PC-3 (cell line): ENCODE data around the gene ARL6IP4. TPM values are rescaled to one million over a fixed set of nuclear protein-coding genes. Genes with fewer than 3 reads are reported as not detected.

ENCODE experiments used
- ATAC-seq: fragments of 200-7000 bp; cut with Tn5 transposase; 2 replicates; pipeline ENCODE4 v1.9.1; 2020; ENCODE audit warnings: mild to moderate bottlenecking, moderate library complexity
- BruUV-seq: library from RNA; stranded (reverse); fragments of 400-500 nt; replicated peaks from 2 replicates; lab custom pipeline; 2021; lab: Mats Ljungman, UMichigan
- CTCF ChIA-PET: fragments of 300-600 bp; sonication (Branson Sonifier 250); formaldehyde crosslinking; loops from one replicate; lab custom pipeline; 2022; ENCODE audit warnings: antibody characterized with exemption; lab: Charles Lee
- POLR2A ChIA-PET: fragments of 300-600 bp; sonication (Branson Sonifier 250); formaldehyde crosslinking; loops from one replicate; lab custom pipeline; 2022; ENCODE audit warnings: antibody characterized with exemption; ENCODE audit not compliant: unreplicated experiment; lab: Charles Lee
- DNase-seq: peaks from one replicate; pipeline ENCODE4 v3.0.0-alpha.2; 2015
- H2AFZ ChIP-seq: fragments of 300-600 bp; sonication (generic); 2 replicates; pipeline ENCODE4 v1.6.0; 2016; ENCODE audit warnings: antibody characterized with exemption, low read length
- H3F3A ChIP-seq: fragments of 300-600 bp; sonication (generic); one replicate; pipeline ENCODE4 v1.6.0; 2017; ENCODE audit warnings: antibody characterized with exemption, low read length, control low read depth, mild to moderate bottlenecking; ENCODE audit not compliant: unreplicated experiment
- H3K27ac ChIP-seq: fragments of 300-600 bp; sonication (generic); 2 replicates; pipeline ENCODE4 v1.5.1; 2016; ENCODE audit warnings: mild to moderate bottlenecking, low read length
- H3K27me3 ChIP-seq: fragments of 300-600 bp; sonication (generic); 2 replicates; pipeline ENCODE4 v1.6.1; 2016; ENCODE audit warnings: low read length, mixed read lengths
- H3K36me3 ChIP-seq: fragments of 300-600 bp; sonication (generic); 2 replicates; pipeline ENCODE4 v1.6.1; 2016; ENCODE audit warnings: low read depth, mixed run types, low read length, mixed read lengths
- H3K4me1 ChIP-seq: fragments of 300-600 bp; sonication (generic); 2 replicates; pipeline ENCODE4 v1.5.1; 2016; ENCODE audit warnings: low read length; ENCODE audit not compliant: insufficient read depth
- H3K4me2 ChIP-seq: fragments of 300-600 bp; sonication (generic); 2 replicates; pipeline ENCODE4 v1.6.0; 2016; ENCODE audit warnings: low read length
- H3K4me3 ChIP-seq: fragments of 300-600 bp; sonication (generic); 2 replicates; pipeline ENCODE4 v1.5.1; 2016; ENCODE audit warnings: mild to moderate bottlenecking, low read length, mixed read lengths
- H3K79me2 ChIP-seq: fragments of 300-600 bp; sonication (generic); 2 replicates; pipeline ENCODE4 v1.6.1; 2017; ENCODE audit warnings: low read length, mixed read lengths
- H3K9ac ChIP-seq: fragments of 300-600 bp; sonication (generic); 2 replicates; pipeline ENCODE4 v1.6.0; 2016; ENCODE audit warnings: mild to moderate bottlenecking, low read length
- H3K9me2 ChIP-seq: fragments of 300-600 bp; sonication (generic); replicated peaks from 2 replicates; pipeline ENCODE4 v1.6.1; 2016; ENCODE audit warnings: mixed run types, low read length, mixed read lengths
- H3K9me3 ChIP-seq: fragments of 300-600 bp; sonication (generic); 2 replicates; pipeline ENCODE4 v1.6.1; 2016; ENCODE audit warnings: low read length, mixed read lengths
- H4K20me1 ChIP-seq: fragments of 300-600 bp; sonication (generic); 2 replicates; pipeline ENCODE4 v1.6.1; 2016; ENCODE audit warnings: low read length, mixed read lengths
- CTCF ChIP-seq: fragments of 300-600 bp; sonication (generic); conservative IDR thresholded peaks from 2 replicates; pipeline ENCODE4 v1.5.1; 2017; ENCODE audit warnings: antibody characterized with exemption, low read depth, mild to moderate bottlenecking, low read length
- EZH2 ChIP-seq: fragments of 300-600 bp; sonication (generic); IDR thresholded peaks from one replicate; pipeline ENCODE4 v1.6.1; 2017; ENCODE audit warnings: antibody characterized with exemption, mild to moderate bottlenecking, low read length; ENCODE audit not compliant: unreplicated experiment
- EZH2phosphoT487 ChIP-seq: fragments of 300-600 bp; sonication (generic); IDR thresholded peaks from 2 replicates; pipeline ENCODE4 v1.6.1; 2018; ENCODE audit warnings: mild to moderate bottlenecking, antibody characterized with exemption, low read length, borderline replicate concordance
- intact Hi-C: fragments of 100-400 bp; cut with micrococcal nuclease; formaldehyde crosslinking; loops from 2 replicates; pipeline ENCODE4 v1.9.0; 2023
- total RNA-seq: library from RNA; depleted of rRNA; stranded (reverse); fragments of >200 nt; gene quantifications from 2 replicates; pipeline ENCODE4 v1.2.3, GENCODE V29; 2014

ARL6IP4 gene
- total RNA-seq, 1 experiment from 2014 or later, result 363 TPM

- no peak overlapping the region for H2AFZ ChIP-seq
- no peaks in the 10 kb centered on the region for H4K20me1 ChIP-seq
- no peak overlapping the region for H3K4me2 ChIP-seq
- no peaks in the 10 kb centered on the region for H3K9me3 ChIP-seq
- H3F3A ChIP-seq, result no peaks in the 10 kb centered on the region
- H3K4me1 ChIP-seq, result peaks cover 22% of the 10 kb centered on the region
- TF ChIP-seq EZH2, result no peak
- no peak for TF ChIP-seq EZH2phosphoT487
- no peak for TF ChIP-seq CTCF
- H3K27ac ChIP-seq, result no peak overlapping the region
- H3K9ac ChIP-seq, result no peak overlapping the region
- no peaks in the 10 kb centered on the region for H3K27me3 ChIP-seq
- no peaks in the 10 kb centered on the region for H3K36me3 ChIP-seq
- peaks cover 30% of the 10 kb centered on the region for H3K79me2 ChIP-seq
- H3K4me3 ChIP-seq, result no peak overlapping the region
- no TSS peak for BruUV-seq
- DNase-seq, result no peak
- POLR2A ChIA-PET, result no interaction called here
- intact Hi-C loops, result no loop called here
- no peak for ATAC-seq
- CTCF ChIA-PET, result interaction anchor here (0.7 kb wide), 1 partner anchor 86 kb away, joined by 6 read pairs; no protein-coding TSS in a partner anchor
- no peaks in the 10 kb centered on the region for H3K9me2 ChIP-seq
Observed at GRCh38 chr12:122968104-122968503, 12.4 kb upstream of the ARL6IP4 start.

GRCh38 chr12:122969676-122970075, 10.8 kb upstream of the ARL6IP4 start:
- Histone ChIP-seq H3K4me3 (no peak overlapping the region), H3K36me3 (no peaks in the 10 kb centered on the region), H3K9me2 (no peaks in the 10 kb centered on the region), H3K4me2 (no peak overlapping the region), H4K20me1 (no peaks in the 10 kb centered on the region), H3K27ac (no peak overlapping the region), H3K27me3 (no peaks in the 10 kb centered on the region), H2AFZ (no peak overlapping the region), H3K9ac (no peak overlapping the region), H3K79me2 (peaks cover 15% of the 10 kb centered on the region), H3K4me1 (peaks cover 13% of the 10 kb centered on the region), H3K9me3 (no peaks in the 10 kb centered on the region), H3F3A (no peaks in the 10 kb centered on the region)
- no TSS peak for BruUV-seq
- TF ChIP-seq EZH2phosphoT487, result no peak
- TF ChIP-seq EZH2, result no peak
- no peak for TF ChIP-seq CTCF
- ATAC-seq (no peak), DNase-seq (no peak)
- CTCF ChIA-PET, result no interaction called here
- POLR2A ChIA-PET, result no interaction called here
- intact Hi-C loops, result no loop called here

- CTCF ChIA-PET, result interaction anchor here (0.6 kb wide), 1 partner anchor 114 kb away, joined by 6 read pairs; no protein-coding TSS in a partner anchor
- H3K4me1 ChIP-seq, result peaks cover 13% of the 10 kb centered on the region
- peak; percentile 98 for DNase-seq
- H3F3A ChIP-seq, result no peaks in the 10 kb centered on the region
- H2AFZ ChIP-seq, result peak overlapping the region; percentile 100
- H3K4me2 ChIP-seq, result peak overlapping the region; percentile 87
- H4K20me1 ChIP-seq, result no peaks in the 10 kb centered on the region
- no peaks in the 10 kb centered on the region for H3K9me2 ChIP-seq
- ATAC-seq, result peak; percentile 79
- intact Hi-C loops, result loop anchor here (2.0 kb wide), 1 partner anchor 258 kb away; the partner anchor contains the start of genes MPHOSPH9 and MTRFR
- POLR2A ChIA-PET, result interaction anchor here (0.5 to 0.6 kb wide), 6 partner anchors 21 to 284 kb away, joined by 3 to 5 read pairs (median 4); partner anchors contain the start of genes MPHOSPH9 and MTRFR
- no peaks in the 10 kb centered on the region for H3K36me3 ChIP-seq
- BruUV-seq, result TSS peak; percentile 69
- no peaks in the 10 kb centered on the region for H3K9me3 ChIP-seq
- no peaks in the 10 kb centered on the region for H3K27me3 ChIP-seq
- peak overlapping the region; percentile 96 for H3K4me3 ChIP-seq
- TF ChIP-seq CTCF, result no peak
- no peak for TF ChIP-seq EZH2phosphoT487
- no peak for TF ChIP-seq EZH2
- H3K79me2 ChIP-seq, result peaks cover 34% of the 10 kb centered on the region
- H3K9ac ChIP-seq, result peak overlapping the region; percentile 96
- H3K27ac ChIP-seq, result peak overlapping the region; percentile 83
Observed at GRCh38 chr12:122974274-122974891, 6.1 kb upstream of the ARL6IP4 start.
